ENCODE results near the gene TSPAN14.

The TSPAN14 gene

DNA sequence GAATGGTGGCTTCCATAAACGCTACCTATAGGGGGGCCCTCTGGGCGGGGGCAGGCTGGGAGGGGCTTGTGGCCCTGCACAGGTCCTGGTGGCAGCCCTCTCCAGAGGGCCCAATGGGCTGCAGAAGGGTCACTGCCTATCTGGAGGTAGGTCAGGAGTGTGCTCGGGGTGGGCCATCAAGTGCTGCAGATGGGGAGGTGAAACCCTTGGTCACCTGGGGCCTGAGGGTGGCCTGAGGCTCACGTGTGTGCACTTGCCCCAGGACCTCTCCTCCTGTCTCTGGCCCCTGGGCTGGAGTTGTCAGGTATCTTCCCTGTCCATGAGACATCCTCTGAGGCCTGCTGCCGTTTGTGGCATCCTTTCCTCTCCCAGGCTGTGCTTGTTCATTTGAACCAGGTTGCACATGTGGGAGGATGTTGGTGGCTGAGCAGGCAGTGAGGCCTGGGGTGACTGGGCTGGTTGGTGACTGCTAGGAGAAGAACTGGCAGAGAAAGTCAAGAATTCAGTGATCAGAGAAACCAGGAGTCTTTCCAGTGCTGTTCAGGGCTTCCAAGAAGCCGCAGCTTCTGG lies 62.5 kb downstream of the TSPAN14 start:
- Histone ChIP-seq H3K9me3 (ENCODE audit: control insufficient read depth, low read length) (no peaks in the 10 kb centered on the region), H3K36me3 (ENCODE audit: control insufficient read depth, insufficient read depth, low read length) (peaks cover 97% of the 10 kb centered on the region), H3K27ac (ENCODE audit: insufficient read depth, low read length, poor library complexity, severe bottlenecking) (no peak overlapping the region), H3K4me3 (ENCODE audit: insufficient read depth, low read depth, low read length, poor library complexity, severe bottlenecking) (no peak overlapping the region), H3K4me1 (ENCODE audit: control insufficient read depth, insufficient read depth, low read length, poor library complexity, severe bottlenecking) (no peaks in the 10 kb centered on the region), H3K27me3 (replicated peaks; ENCODE audit: control insufficient read depth, insufficient read depth, low read length, poor library complexity, severe bottlenecking) (no peaks in the 10 kb centered on the region)
- no peak for DNase-seq

- H3K4me3 ChIP-seq (ENCODE audit: insufficient read depth, low read depth, low read length, poor library complexity, severe bottlenecking) = no peak overlapping the region
- H3K27ac ChIP-seq (ENCODE audit: insufficient read depth, low read length, poor library complexity, severe bottlenecking) = no peak overlapping the region
- H3K4me1 ChIP-seq (ENCODE audit: control insufficient read depth, insufficient read depth, low read length, poor library complexity, severe bottlenecking) = no peaks in the 10 kb centered on the region
- no peaks in the 10 kb centered on the region for H3K9me3 ChIP-seq (ENCODE audit: control insufficient read depth, low read length)
- peaks cover 87% of the 10 kb centered on the region for H3K36me3 ChIP-seq (ENCODE audit: control insufficient read depth, insufficient read depth, low read length)
- H3K27me3 ChIP-seq (replicated peaks; ENCODE audit: control insufficient read depth, insufficient read depth, low read length, poor library complexity, severe bottlenecking) = no peaks in the 10 kb centered on the region
- no peak for DNase-seq
These were observed 63.5 kb downstream of the TSPAN14 start for GRCh38 chr10:80517416-80518142.

DNA sequence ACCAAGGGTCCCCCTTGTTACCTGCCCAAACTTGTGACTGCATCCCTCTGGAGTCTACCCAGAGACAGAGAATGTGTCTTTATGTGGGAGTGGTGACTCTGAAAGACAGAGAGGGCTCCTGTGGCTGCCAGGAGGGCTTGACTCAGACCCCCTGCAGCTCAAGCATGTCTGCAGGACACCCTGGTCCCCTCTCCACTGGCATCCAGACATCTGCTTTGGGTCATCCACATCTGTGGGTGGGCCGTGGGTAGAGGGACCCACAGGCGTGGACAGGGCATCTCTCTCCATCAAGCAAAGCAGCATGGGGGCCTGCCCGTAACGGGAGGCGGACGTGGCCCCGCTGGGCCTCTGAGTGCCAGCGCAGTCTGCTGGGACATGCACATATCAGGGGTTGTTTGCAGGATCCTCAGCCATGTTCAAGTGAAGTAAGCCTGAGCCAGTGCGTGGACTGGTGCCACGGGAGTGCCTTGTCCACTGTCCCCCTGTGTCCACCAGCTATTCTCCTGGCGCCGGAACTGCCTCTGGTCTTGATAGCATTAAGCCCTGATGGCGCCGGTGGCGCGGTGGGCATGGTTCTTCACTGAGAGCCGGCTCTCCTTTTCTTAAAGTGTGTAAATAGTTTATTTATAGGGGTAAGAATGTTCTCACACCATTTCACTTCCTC lies 64.2 kb downstream of the TSPAN14 start:
- Histone ChIP-seq H3K36me3 (ENCODE audit: control insufficient read depth, insufficient read depth, low read length) (peaks cover 80% of the 10 kb centered on the region), H3K9me3 (ENCODE audit: control insufficient read depth, low read length) (no peaks in the 10 kb centered on the region), H3K27ac (ENCODE audit: insufficient read depth, low read length, poor library complexity, severe bottlenecking) (no peak overlapping the region), H3K4me3 (ENCODE audit: insufficient read depth, low read depth, low read length, poor library complexity, severe bottlenecking) (no peak overlapping the region), H3K4me1 (ENCODE audit: control insufficient read depth, insufficient read depth, low read length, poor library complexity, severe bottlenecking) (no peaks in the 10 kb centered on the region), H3K27me3 (replicated peaks; ENCODE audit: control insufficient read depth, insufficient read depth, low read length, poor library complexity, severe bottlenecking) (no peaks in the 10 kb centered on the region)
- no peak for DNase-seq

DNA sequence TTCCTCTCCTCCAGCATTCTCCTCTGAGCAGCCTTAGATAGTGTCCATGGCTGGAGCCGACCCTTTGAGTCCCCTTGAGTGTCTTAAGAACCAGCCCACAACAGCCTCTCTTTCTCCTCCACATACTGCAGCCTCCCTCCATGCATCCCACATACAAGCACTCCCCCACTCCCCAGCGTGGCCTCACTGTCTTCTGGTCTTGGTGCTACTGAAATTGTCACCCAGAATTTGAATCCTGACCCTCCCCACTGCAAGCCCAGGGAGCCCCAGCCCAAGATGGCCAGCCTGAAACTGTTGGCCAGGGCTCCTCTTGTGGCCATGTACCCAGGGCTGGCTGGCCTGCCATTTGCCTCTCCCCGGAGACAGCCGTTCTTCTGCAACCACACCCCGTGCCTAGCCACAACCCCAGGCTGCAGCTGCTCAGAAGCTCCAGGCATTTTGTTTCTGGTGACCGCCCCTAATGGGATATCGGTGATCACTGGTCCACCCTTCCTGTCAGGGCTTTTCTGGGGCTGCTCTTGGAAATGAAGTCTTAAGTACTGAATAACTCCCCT lies 64.8 kb downstream of the TSPAN14 start:
- Histone ChIP-seq H3K4me3 (ENCODE audit: insufficient read depth, low read depth, low read length, poor library complexity, severe bottlenecking) (no peak overlapping the region), H3K36me3 (ENCODE audit: control insufficient read depth, insufficient read depth, low read length) (peaks cover 74% of the 10 kb centered on the region), H3K27me3 (replicated peaks; ENCODE audit: control insufficient read depth, insufficient read depth, low read length, poor library complexity, severe bottlenecking) (no peaks in the 10 kb centered on the region), H3K9me3 (ENCODE audit: control insufficient read depth, low read length) (no peaks in the 10 kb centered on the region), H3K4me1 (ENCODE audit: control insufficient read depth, insufficient read depth, low read length, poor library complexity, severe bottlenecking) (no peaks in the 10 kb centered on the region), H3K27ac (ENCODE audit: insufficient read depth, low read length, poor library complexity, severe bottlenecking) (no peak overlapping the region)
- DNase-seq = no peak

GRCh38 chr10:80519936-80520650 lies 66.0 kb downstream of the TSPAN14 start:
- no peak overlapping the region for H3K27ac ChIP-seq (ENCODE audit: insufficient read depth, low read length, poor library complexity, severe bottlenecking)
- no peaks in the 10 kb centered on the region for H3K27me3 ChIP-seq (replicated peaks; ENCODE audit: control insufficient read depth, insufficient read depth, low read length, poor library complexity, severe bottlenecking)
- no peak for DNase-seq
- H3K4me3 ChIP-seq (ENCODE audit: insufficient read depth, low read depth, low read length, poor library complexity, severe bottlenecking) = no peak overlapping the region
- no peaks in the 10 kb centered on the region for H3K9me3 ChIP-seq (ENCODE audit: control insufficient read depth, low read length)
- peaks cover 62% of the 10 kb centered on the region for H3K36me3 ChIP-seq (ENCODE audit: control insufficient read depth, insufficient read depth, low read length)
- H3K4me1 ChIP-seq (ENCODE audit: control insufficient read depth, insufficient read depth, low read length, poor library complexity, severe bottlenecking) = no peaks in the 10 kb centered on the region

DNA sequence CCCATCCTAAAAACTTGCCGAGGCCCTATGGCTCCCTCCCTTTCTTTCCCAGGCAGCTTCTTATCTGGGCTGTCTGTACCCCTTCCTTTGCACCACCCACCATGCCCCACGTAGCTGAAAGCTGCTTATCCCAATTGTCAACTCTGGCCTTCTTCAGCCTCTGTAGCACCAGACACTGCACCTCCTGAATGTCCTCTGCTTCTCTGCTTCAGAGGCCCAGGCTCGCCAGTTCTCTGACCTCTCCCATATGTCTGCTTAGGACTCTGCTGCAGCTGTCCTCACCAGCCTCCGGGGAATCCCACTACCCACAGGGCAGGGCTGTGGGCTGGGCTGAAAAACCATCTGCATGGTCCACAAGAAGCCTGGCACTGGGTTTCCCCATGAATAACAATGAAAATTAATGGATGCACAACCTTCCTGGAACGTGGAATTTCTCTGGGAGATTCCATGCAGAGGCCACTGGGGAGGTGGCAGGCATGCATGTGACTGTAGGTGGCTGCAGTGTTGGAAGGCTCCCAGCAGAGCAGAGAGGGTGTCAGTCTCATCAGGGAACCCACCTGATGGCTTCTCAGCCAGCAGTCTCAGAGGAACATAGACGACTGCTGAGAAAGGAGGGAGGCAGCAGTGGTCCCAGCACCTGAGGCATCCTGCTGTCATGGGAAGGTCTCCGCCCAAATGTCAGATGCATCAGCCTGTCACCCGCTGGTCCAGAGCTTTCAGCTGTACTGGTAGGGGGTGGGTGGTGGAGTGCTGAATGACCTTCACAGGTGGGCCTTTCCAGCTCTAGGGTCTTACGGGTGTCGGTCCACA lies 66.8 kb downstream of the TSPAN14 start:
- Histone ChIP-seq H3K9me3 (ENCODE audit: control insufficient read depth, low read length) (no peaks in the 10 kb centered on the region), H3K36me3 (ENCODE audit: control insufficient read depth, insufficient read depth, low read length) (peaks cover 55% of the 10 kb centered on the region), H3K27me3 (replicated peaks; ENCODE audit: control insufficient read depth, insufficient read depth, low read length, poor library complexity, severe bottlenecking) (no peaks in the 10 kb centered on the region), H3K27ac (ENCODE audit: insufficient read depth, low read length, poor library complexity, severe bottlenecking) (no peak overlapping the region), H3K4me3 (ENCODE audit: insufficient read depth, low read depth, low read length, poor library complexity, severe bottlenecking) (no peak overlapping the region), H3K4me1 (ENCODE audit: control insufficient read depth, insufficient read depth, low read length, poor library complexity, severe bottlenecking) (peaks cover 6% of the 10 kb centered on the region)
- no peak for DNase-seq

DNA sequence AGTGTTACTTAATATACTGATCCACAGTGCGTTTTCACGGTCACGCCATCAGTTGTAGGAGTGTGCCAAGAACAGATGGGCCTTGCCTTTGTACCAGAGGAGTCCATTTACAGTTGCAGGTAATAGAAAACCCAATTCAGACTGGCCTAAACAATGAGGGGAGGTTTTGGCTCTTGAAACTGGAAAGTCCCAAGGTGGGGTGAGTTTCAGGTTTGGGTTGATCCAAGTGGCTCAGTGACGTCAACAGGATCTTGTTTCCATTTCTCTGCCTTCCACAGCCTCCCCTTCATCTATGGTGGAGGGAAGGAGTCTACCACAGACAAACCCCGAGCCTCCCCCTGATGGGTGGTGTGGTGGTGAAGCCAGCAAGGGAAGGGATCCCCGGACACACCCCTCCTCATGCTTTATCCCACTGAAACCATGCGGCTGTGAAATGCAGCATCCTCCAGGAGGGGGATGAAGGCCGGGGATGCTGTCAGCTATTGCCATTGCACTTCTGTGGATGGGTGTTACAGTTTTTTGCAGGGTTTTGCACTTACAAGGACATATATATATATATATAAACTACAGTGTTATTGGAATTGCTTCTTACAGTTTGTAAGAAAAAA lies 68.8 kb downstream of the TSPAN14 start:
- H3K36me3 ChIP-seq (ENCODE audit: control insufficient read depth, insufficient read depth, low read length) = peaks cover 35% of the 10 kb centered on the region
- no peaks in the 10 kb centered on the region for H3K27me3 ChIP-seq (replicated peaks; ENCODE audit: control insufficient read depth, insufficient read depth, low read length, poor library complexity, severe bottlenecking)
- H3K4me3 ChIP-seq (ENCODE audit: insufficient read depth, low read depth, low read length, poor library complexity, severe bottlenecking) = no peak overlapping the region
- DNase-seq = no peak
- H3K4me1 ChIP-seq (ENCODE audit: control insufficient read depth, insufficient read depth, low read length, poor library complexity, severe bottlenecking) = peaks cover 20% of the 10 kb centered on the region
- no peak overlapping the region for H3K27ac ChIP-seq (ENCODE audit: insufficient read depth, low read length, poor library complexity, severe bottlenecking)
- H3K9me3 ChIP-seq (ENCODE audit: control insufficient read depth, low read length) = no peaks in the 10 kb centered on the region

GRCh38 chr10:80523773-80524172 lies 69.7 kb downstream of the TSPAN14 start:
- H3K27me3 ChIP-seq (replicated peaks; ENCODE audit: control insufficient read depth, insufficient read depth, low read length, poor library complexity, severe bottlenecking) = no peaks in the 10 kb centered on the region
- H3K4me1 ChIP-seq (ENCODE audit: control insufficient read depth, insufficient read depth, low read length, poor library complexity, severe bottlenecking) = peaks cover 21% of the 10 kb centered on the region
- H3K4me3 ChIP-seq (ENCODE audit: insufficient read depth, low read depth, low read length, poor library complexity, severe bottlenecking) = no peak overlapping the region
- peaks cover 25% of the 10 kb centered on the region for H3K36me3 ChIP-seq (ENCODE audit: control insufficient read depth, insufficient read depth, low read length)
- no peak overlapping the region for H3K27ac ChIP-seq (ENCODE audit: insufficient read depth, low read length, poor library complexity, severe bottlenecking)
- DNase-seq = no peak
- no peaks in the 10 kb centered on the region for H3K9me3 ChIP-seq (ENCODE audit: control insufficient read depth, low read length)
